Right atrium auricular region (tissue), 2 donors: Measurements from ENCODE around the gene FAM78A. TPM values are rescaled to one million over a fixed set of nuclear protein-coding genes. Genes with fewer than 3 reads are reported as not detected.

Experiments used
- DNase-seq: peaks from one replicate; pipeline ENCODE4 v3.0.0-alpha.2; 2019; ENCODE audit warnings: low spot score
- H3K27ac ChIP-seq, 2 donors: fragments of 200-600 bp; sonication (generic); 1 replicate in 1 of 2; 2 replicates in 1 of 2; pipeline ENCODE4 v1.5.1; 2016 to 2019
- H3K27me3 ChIP-seq, 2 donors: fragments of 200-600 bp; sonication (generic); one replicate each; pipeline versions ENCODE4 v1.5.1 to v1.6.0; 2017 to 2019
- H3K36me3 ChIP-seq: fragments of 200-600 bp; sonication (generic); one replicate; pipeline ENCODE4 v1.5.1; 2016
- H3K4me1 ChIP-seq, 2 donors: fragments of 200-600 bp; sonication (generic); one replicate each; pipeline versions ENCODE4 v1.5.1 to v1.6.0; 2017 to 2019
- H3K4me3 ChIP-seq, 2 donors: fragments of 200-600 bp; sonication (generic); 1 replicate in 1 of 2; 2 replicates in 1 of 2; pipeline ENCODE4 v1.5.1; 2017 to 2019; ENCODE audit warnings: mild to moderate bottlenecking in 1 of 2, moderate library complexity in 1 of 2
- H3K9me3 ChIP-seq, 2 donors: fragments of 200-600 bp; sonication (generic); one replicate each; pipeline ENCODE4 v1.5.1; 2019
- CTCF ChIP-seq, 2 donors: fragments of 200-600 bp; sonication (generic); IDR thresholded peaks; one replicate each; pipeline ENCODE4 v1.5.1; 2019; ENCODE audit warnings: antibody characterized with exemption in 2 of 2
- total RNA-seq, 2 donors: library from RNA; depleted of rRNA; stranded (reverse); fragments of >200 nt; gene quantifications; one replicate each; pipeline ENCODE4 v1.1.0, GENCODE V29; 2016

FAM78A gene
- total RNA-seq, 2 donors from 2014 or later = 31.8 to 55.3 TPM

- Histone ChIP-seq H3K27me3 (no peaks in the 10 kb centered on the region), H3K4me1 (peaks cover 0 to 49% of the 10 kb centered on the region in 2 donors), H3K9me3 (no peaks in the 10 kb centered on the region), H3K36me3 (peaks cover 25% of the 10 kb centered on the region), H3K27ac (peak overlapping the region; percentile 79 to 96), H3K4me3 (peak overlapping the region in 1 of 2 donors; percentile 0)
- TF ChIP-seq CTCF (IDR thresholded peaks at IDR 0.05) = no peak
- DNase-seq = no peak
These were observed 41.4 kb downstream of the FAM78A start for GRCh38 chr9:131234799-131235479.

- H3K4me3 ChIP-seq = peak overlapping the region; percentile 13 to 21
- H3K27ac ChIP-seq = peak overlapping the region; percentile 79 to 96
- peaks cover 0 to 43% of the 10 kb centered on the region in 2 donors for H3K4me1 ChIP-seq
- no peak for DNase-seq
- no peaks in the 10 kb centered on the region for H3K27me3 ChIP-seq
- no peak for TF ChIP-seq CTCF (IDR thresholded peaks at IDR 0.05)
- H3K36me3 ChIP-seq = peaks cover 25% of the 10 kb centered on the region
- H3K9me3 ChIP-seq = no peaks in the 10 kb centered on the region
These were observed 42.3 kb downstream of the FAM78A start for GRCh38 chr9:131233995-131234394.

GRCh38 chr9:131233556-131233955, 42.8 kb downstream of the FAM78A start:
- H3K9me3 ChIP-seq = no peaks in the 10 kb centered on the region
- no peaks in the 10 kb centered on the region for H3K27me3 ChIP-seq
- H3K27ac ChIP-seq = peak overlapping the region; percentile 79 to 96
- no peak for DNase-seq
- peaks cover 25% of the 10 kb centered on the region for H3K36me3 ChIP-seq
- TF ChIP-seq CTCF (IDR thresholded peaks at IDR 0.05) = no peak
- peak overlapping the region; percentile 13 to 21 for H3K4me3 ChIP-seq
- H3K4me1 ChIP-seq = peaks cover 0 to 39% of the 10 kb centered on the region in 2 donors

- Histone ChIP-seq H3K9me3 (no peaks in the 10 kb centered on the region), H3K27me3 (no peaks in the 10 kb centered on the region), H3K4me3 (peak overlapping the region in 1 of 2 donors; percentile 8), H3K4me1 (peaks cover 0 to 23% of the 10 kb centered on the region in 2 donors), H3K36me3 (peaks cover 25% of the 10 kb centered on the region), H3K27ac (no peak overlapping the region)
- DNase-seq = no peak
- no peak for TF ChIP-seq CTCF (IDR thresholded peaks at IDR 0.05)
These were observed 47.3 kb downstream of the FAM78A start for GRCh38 chr9:131228988-131229387.

GRCh38 chr9:131227959-131228460, 48.3 kb downstream of the FAM78A start:
- no peaks in the 10 kb centered on the region for H3K9me3 ChIP-seq
- peak overlapping the region; percentile 3 to 8 for H3K4me3 ChIP-seq
- H3K27ac ChIP-seq = peak overlapping the region; percentile 11 to 37
- TF ChIP-seq CTCF (IDR thresholded peaks at IDR 0.05) = no peak
- peaks cover 17% of the 10 kb centered on the region for H3K36me3 ChIP-seq
- no peak for DNase-seq
- peaks cover 0 to 15% of the 10 kb centered on the region in 2 donors for H3K4me1 ChIP-seq
- no peaks in the 10 kb centered on the region for H3K27me3 ChIP-seq
